ENCODE results near the gene INSC. TPM values are rescaled to one million over a fixed set of nuclear protein-coding genes. Genes with fewer than 3 reads are reported as not detected.
A peak's percentile ranks its signal among the peaks of the same experiment; 100 is the strongest.

Gene INSC
- total RNA-seq, 1 experiment from 2014 or later: not detected

GRCh38 chr11:15216678-15217077, 102.0 kb downstream of the INSC start:
- H3K9me2 ChIP-seq (ENCODE audit: insufficient read depth): no peaks in the 10 kb centered on the region
- H3K4me1 ChIP-seq (replicated peaks; ENCODE audit: insufficient read depth): no peaks in the 10 kb centered on the region
- intact Hi-C loops (cut with micrococcal nuclease; ENCODE audit: unreplicated experiment): no loop called here
- POLR2A ChIA-PET (ENCODE audit: unreplicated experiment): no interaction called here
- H3K27me3 ChIP-seq (ENCODE audit: insufficient read depth, low read depth): no peaks in the 10 kb centered on the region
- no peaks in the 10 kb centered on the region for H3K9me3 ChIP-seq (ENCODE audit: insufficient read depth, low read depth)
- no peaks in the 10 kb centered on the region for H3K36me3 ChIP-seq (ENCODE audit: low read depth)
- CTCF ChIA-PET: no interaction called here
- TF ChIP-seq, protein P1, sequence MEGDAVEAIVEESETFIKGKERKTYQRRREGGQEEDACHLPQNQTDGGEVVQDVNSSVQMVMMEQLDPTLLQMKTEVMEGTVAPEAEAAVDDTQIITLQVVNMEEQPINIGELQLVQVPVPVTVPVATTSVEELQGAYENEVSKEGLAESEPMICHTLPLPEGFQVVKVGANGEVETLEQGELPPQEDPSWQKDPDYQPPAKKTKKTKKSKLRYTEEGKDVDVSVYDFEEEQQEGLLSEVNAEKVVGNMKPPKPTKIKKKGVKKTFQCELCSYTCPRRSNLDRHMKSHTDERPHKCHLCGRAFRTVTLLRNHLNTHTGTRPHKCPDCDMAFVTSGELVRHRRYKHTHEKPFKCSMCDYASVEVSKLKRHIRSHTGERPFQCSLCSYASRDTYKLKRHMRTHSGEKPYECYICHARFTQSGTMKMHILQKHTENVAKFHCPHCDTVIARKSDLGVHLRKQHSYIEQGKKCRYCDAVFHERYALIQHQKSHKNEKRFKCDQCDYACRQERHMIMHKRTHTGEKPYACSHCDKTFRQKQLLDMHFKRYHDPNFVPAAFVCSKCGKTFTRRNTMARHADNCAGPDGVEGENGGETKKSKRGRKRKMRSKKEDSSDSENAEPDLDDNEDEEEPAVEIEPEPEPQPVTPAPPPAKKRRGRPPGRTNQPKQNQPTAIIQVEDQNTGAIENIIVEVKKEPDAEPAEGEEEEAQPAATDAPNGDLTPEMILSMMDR (conservative IDR thresholded peaks at IDR 0.05): peak; percentile 54
- TF ChIP-seq EZH2 (IDR thresholded peaks at IDR 0.05; ENCODE audit: low read depth): no peak
- no peak overlapping the region for H3K27ac ChIP-seq
- H3K4me2 ChIP-seq: no peak overlapping the region
- H3F3A ChIP-seq (ENCODE audit: insufficient read depth, low read depth): no peaks in the 10 kb centered on the region
- H3K79me2 ChIP-seq (ENCODE audit: low read depth): no peaks in the 10 kb centered on the region
- H3K4me3 ChIP-seq: no peak overlapping the region
- H4K20me1 ChIP-seq (ENCODE audit: insufficient read depth): no peaks in the 10 kb centered on the region
- BruUV-seq (replicated peaks): no TSS peak
- DNase-seq: no peak
- H2AFZ ChIP-seq: no peak overlapping the region

- H4K20me1 ChIP-seq (ENCODE audit: insufficient read depth): no peaks in the 10 kb centered on the region
- no peaks in the 10 kb centered on the region for H3K79me2 ChIP-seq (ENCODE audit: low read depth)
- H3K36me3 ChIP-seq (ENCODE audit: low read depth): no peaks in the 10 kb centered on the region
- DNase-seq: no peak
- intact Hi-C loops (cut with micrococcal nuclease; ENCODE audit: unreplicated experiment): no loop called here
- H3K27me3 ChIP-seq (ENCODE audit: insufficient read depth, low read depth): no peaks in the 10 kb centered on the region
- no peak overlapping the region for H3K4me2 ChIP-seq
- CTCF ChIA-PET: no interaction called here
- H3K4me1 ChIP-seq (replicated peaks; ENCODE audit: insufficient read depth): no peaks in the 10 kb centered on the region
- H3F3A ChIP-seq (ENCODE audit: insufficient read depth, low read depth): no peaks in the 10 kb centered on the region
- H3K9me2 ChIP-seq (ENCODE audit: insufficient read depth): no peaks in the 10 kb centered on the region
- no peak overlapping the region for H2AFZ ChIP-seq
- H3K9me3 ChIP-seq (ENCODE audit: insufficient read depth, low read depth): no peaks in the 10 kb centered on the region
- BruUV-seq (replicated peaks): no TSS peak
- POLR2A ChIA-PET (ENCODE audit: unreplicated experiment): no interaction called here
- no peak for TF ChIP-seq EZH2 (IDR thresholded peaks at IDR 0.05; ENCODE audit: low read depth)
- TF ChIP-seq, protein P1 (conservative IDR thresholded peaks at IDR 0.05): no peak
- no peak overlapping the region for H3K27ac ChIP-seq
- H3K4me3 ChIP-seq: no peak overlapping the region
These were observed 102.7 kb downstream of the INSC start for GRCh38 chr11:15217416-15217815.

DNA sequence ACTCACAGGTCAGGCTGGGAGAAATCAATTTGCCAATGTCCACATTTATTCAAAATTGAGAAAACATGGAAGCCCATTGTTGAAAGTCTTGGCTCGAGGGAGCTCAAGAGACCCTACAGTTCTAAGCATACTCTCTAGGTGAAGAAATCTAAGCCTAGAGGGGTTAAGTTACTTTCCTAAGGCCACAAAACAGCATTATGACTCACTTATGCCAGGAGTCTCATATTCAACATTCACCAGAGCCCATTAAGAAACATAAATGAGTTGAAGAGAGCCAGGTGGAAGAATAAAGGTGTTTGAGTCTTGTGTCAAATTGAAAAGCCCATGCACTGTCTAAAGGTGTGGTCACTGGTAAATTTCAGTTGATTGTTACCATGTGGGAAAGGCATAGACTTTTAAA, 108.1 kb downstream of the INSC start:
- no peaks in the 10 kb centered on the region for H4K20me1 ChIP-seq (ENCODE audit: insufficient read depth)
- H3K36me3 ChIP-seq (ENCODE audit: low read depth): no peaks in the 10 kb centered on the region
- no TSS peak for BruUV-seq (replicated peaks)
- no peaks in the 10 kb centered on the region for H3K79me2 ChIP-seq (ENCODE audit: low read depth)
- no peak overlapping the region for H3K4me2 ChIP-seq
- no peaks in the 10 kb centered on the region for H3F3A ChIP-seq (ENCODE audit: insufficient read depth, low read depth)
- H3K4me1 ChIP-seq (replicated peaks; ENCODE audit: insufficient read depth): no peaks in the 10 kb centered on the region
- POLR2A ChIA-PET (ENCODE audit: unreplicated experiment): no interaction called here
- H3K9me3 ChIP-seq (ENCODE audit: insufficient read depth, low read depth): no peaks in the 10 kb centered on the region
- no peaks in the 10 kb centered on the region for H3K9me2 ChIP-seq (ENCODE audit: insufficient read depth)
- CTCF ChIA-PET: no interaction called here
- TF ChIP-seq, protein P1 (conservative IDR thresholded peaks at IDR 0.05): no peak
- TF ChIP-seq EZH2 (IDR thresholded peaks at IDR 0.05; ENCODE audit: low read depth): no peak
- no peak overlapping the region for H3K27ac ChIP-seq
- intact Hi-C loops (cut with micrococcal nuclease; ENCODE audit: unreplicated experiment): no loop called here
- no peak overlapping the region for H3K4me3 ChIP-seq
- H2AFZ ChIP-seq: no peak overlapping the region
- H3K27me3 ChIP-seq (ENCODE audit: insufficient read depth, low read depth): no peaks in the 10 kb centered on the region
- DNase-seq: no peak
